Measurements from ENCODE around the gene SEMA4B.

Gene SEMA4B

GRCh38 chr15:90264671-90265070 is 63.5 kb downstream of the SEMA4B start:
- H3K27me3 ChIP-seq (ENCODE audit: insufficient read depth, low read length, poor library complexity, severe bottlenecking): no peaks in the 10 kb centered on the region
- no peaks in the 10 kb centered on the region for H3F3A ChIP-seq (ENCODE audit: low read depth)
- peak overlapping the region; percentile 93; the same call in 1 of the 2 replicates for H2AFZ ChIP-seq (ENCODE audit: low read length)
- peaks cover 58% of the 10 kb centered on the region for H3K79me2 ChIP-seq (ENCODE audit: insufficient read depth, low read length)
- H3K36me3 ChIP-seq (ENCODE audit: insufficient read depth, low read length): no peaks in the 10 kb centered on the region
- H3K9ac ChIP-seq (ENCODE audit: low read depth, low read length, poor library complexity, severe bottlenecking): peak overlapping the region; percentile 95
- peak overlapping the region; percentile 85 for H3K4me3 ChIP-seq (ENCODE audit: low read length, poor library complexity, severe bottlenecking)
- H3K9me2 ChIP-seq (replicated peaks; ENCODE audit: low read depth, low read length): no peaks in the 10 kb centered on the region
- peaks cover 37% of the 10 kb centered on the region for H3K4me1 ChIP-seq (ENCODE audit: insufficient read depth, low read length, poor library complexity, severe bottlenecking)
- no peaks in the 10 kb centered on the region for H3K9me3 ChIP-seq (ENCODE audit: insufficient read depth, low read depth, low read length)
- peaks cover 30% of the 10 kb centered on the region for H4K20me1 ChIP-seq (ENCODE audit: insufficient read depth, low read length, poor library complexity, severe bottlenecking)
- no peak for TF ChIP-seq EZH2phosphoT487 (IDR thresholded peaks at IDR 0.05; ENCODE audit: borderline replicate concordance)
- no peak for TF ChIP-seq CTCF (conservative IDR thresholded peaks at IDR 0.05; ENCODE audit: low read length)
- peak overlapping the region; percentile 92 for H3K4me2 ChIP-seq (ENCODE audit: low read depth, low read length, poor library complexity, severe bottlenecking)

DNA sequence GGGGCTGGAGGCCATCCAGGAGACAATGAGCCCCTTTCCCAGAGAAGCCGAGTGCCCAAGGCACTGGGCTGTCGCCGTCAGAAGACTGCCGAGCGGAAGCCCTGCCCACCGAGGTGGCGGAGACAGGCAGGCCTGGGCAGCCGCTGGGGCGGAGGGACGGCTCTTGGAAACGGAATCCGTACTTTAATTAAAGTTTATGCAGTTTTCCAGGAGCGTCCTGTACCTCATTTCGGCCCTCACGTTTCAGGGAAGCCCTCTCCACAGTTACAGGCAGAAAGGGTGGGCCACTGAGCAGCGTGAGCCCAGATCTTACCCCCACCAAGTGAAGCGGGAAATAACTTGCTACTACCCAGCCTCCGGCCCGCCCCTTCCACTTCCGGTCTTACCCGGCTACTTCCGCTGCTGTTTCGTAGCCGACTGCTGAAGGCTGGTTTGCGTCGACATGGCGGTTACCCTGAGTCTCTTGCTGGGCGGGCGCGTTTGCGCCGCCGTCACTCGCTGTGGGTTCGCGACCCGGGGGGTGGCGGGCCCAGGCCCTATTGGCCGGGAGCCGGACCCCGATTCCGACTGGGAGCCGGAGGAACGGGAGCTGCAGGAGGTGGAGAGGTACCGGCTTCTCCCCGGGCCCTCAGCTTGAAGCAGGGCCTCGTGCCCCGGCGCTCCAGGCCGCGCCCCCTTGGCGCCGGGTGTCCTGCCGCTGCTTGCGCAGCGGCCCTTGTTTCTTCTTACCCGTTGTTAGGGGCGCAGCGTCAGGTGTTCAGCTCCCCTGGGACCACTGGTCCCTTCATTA is 64.3 kb downstream of the SEMA4B start, which contains the start of gene NGRN:
TSS of gene NGRN (plus strand) at position 402 of the 790 bp plus-strand sequence. CDS start at position 443, 41 bp downstream.
- H3K9me3 ChIP-seq (ENCODE audit: insufficient read depth, low read depth, low read length): no peaks in the 10 kb centered on the region
- H3K79me2 ChIP-seq (ENCODE audit: insufficient read depth, low read length): peaks cover 66% of the 10 kb centered on the region
- H3K4me1 ChIP-seq (ENCODE audit: insufficient read depth, low read length, poor library complexity, severe bottlenecking): peaks cover 45% of the 10 kb centered on the region

GRCh38 chr15:90266061-90266431 is 64.9 kb downstream of the SEMA4B start:
- TF ChIP-seq CTCF (conservative IDR thresholded peaks at IDR 0.05; ENCODE audit: low read length): no peak
- no peak for TF ChIP-seq EZH2phosphoT487 (IDR thresholded peaks at IDR 0.05; ENCODE audit: borderline replicate concordance)
- Histone ChIP-seq H3K4me1 (ENCODE audit: insufficient read depth, low read length, poor library complexity, severe bottlenecking) (peaks cover 51% of the 10 kb centered on the region), H3F3A (ENCODE audit: low read depth) (no peaks in the 10 kb centered on the region), H2AFZ (ENCODE audit: low read length) (peak overlapping the region; percentile 93), H3K9me2 (replicated peaks; ENCODE audit: low read depth, low read length) (no peaks in the 10 kb centered on the region), H3K36me3 (ENCODE audit: insufficient read depth, low read length) (peaks cover 7% of the 10 kb centered on the region; the same call in 1 of the 2 replicates), H3K4me2 (ENCODE audit: low read depth, low read length, poor library complexity, severe bottlenecking) (peak overlapping the region; percentile 92), H3K9ac (ENCODE audit: low read depth, low read length, poor library complexity, severe bottlenecking) (peak overlapping the region; percentile 95), H4K20me1 (ENCODE audit: insufficient read depth, low read length, poor library complexity, severe bottlenecking) (peaks cover 44% of the 10 kb centered on the region), H3K9me3 (ENCODE audit: insufficient read depth, low read depth, low read length) (no peaks in the 10 kb centered on the region), H3K79me2 (ENCODE audit: insufficient read depth, low read length) (peaks cover 72% of the 10 kb centered on the region), H3K27me3 (ENCODE audit: insufficient read depth, low read length, poor library complexity, severe bottlenecking) (no peaks in the 10 kb centered on the region), H3K4me3 (ENCODE audit: low read length, poor library complexity, severe bottlenecking) (peak overlapping the region; percentile 85)

More for the DNA sequence above, 64.3 kb downstream of the SEMA4B start, which contains the start of gene NGRN:
- H3K36me3 ChIP-seq (ENCODE audit: insufficient read depth, low read length): peaks cover 2% of the 10 kb centered on the region; the same call in 1 of the 2 replicates
- no peak for TF ChIP-seq CTCF (conservative IDR thresholded peaks at IDR 0.05; ENCODE audit: low read length)
- TF ChIP-seq EZH2phosphoT487 (IDR thresholded peaks at IDR 0.05; ENCODE audit: borderline replicate concordance): no peak
- peaks cover 38% of the 10 kb centered on the region for H4K20me1 ChIP-seq (ENCODE audit: insufficient read depth, low read length, poor library complexity, severe bottlenecking)
- H3K27me3 ChIP-seq (ENCODE audit: insufficient read depth, low read length, poor library complexity, severe bottlenecking): no peaks in the 10 kb centered on the region
- peak within 1 kb of the TSS; percentile 93 for H2AFZ ChIP-seq (ENCODE audit: low read length)
- H3K9ac ChIP-seq (ENCODE audit: low read depth, low read length, poor library complexity, severe bottlenecking): peak within 1 kb of the TSS; percentile 95
- no peaks in the 10 kb centered on the region for H3F3A ChIP-seq (ENCODE audit: low read depth)
- no peaks in the 10 kb centered on the region for H3K9me2 ChIP-seq (replicated peaks; ENCODE audit: low read depth, low read length)
- peak within 1 kb of the TSS; percentile 92 for H3K4me2 ChIP-seq (ENCODE audit: low read depth, low read length, poor library complexity, severe bottlenecking)
- peak within 1 kb of the TSS; percentile 85 for H3K4me3 ChIP-seq (ENCODE audit: low read length, poor library complexity, severe bottlenecking)

All from Loucy (cell line).